HG03139 (cell line): ENCODE results near the gene CLEC20A.

Experiments
- ATAC-seq: cut with Tn5 transposase; IDR thresholded peaks from one replicate; pipeline ENCODE4 v1.9.1; 2021; ENCODE audit not compliant: unreplicated experiment

CLEC20A gene

DNA sequence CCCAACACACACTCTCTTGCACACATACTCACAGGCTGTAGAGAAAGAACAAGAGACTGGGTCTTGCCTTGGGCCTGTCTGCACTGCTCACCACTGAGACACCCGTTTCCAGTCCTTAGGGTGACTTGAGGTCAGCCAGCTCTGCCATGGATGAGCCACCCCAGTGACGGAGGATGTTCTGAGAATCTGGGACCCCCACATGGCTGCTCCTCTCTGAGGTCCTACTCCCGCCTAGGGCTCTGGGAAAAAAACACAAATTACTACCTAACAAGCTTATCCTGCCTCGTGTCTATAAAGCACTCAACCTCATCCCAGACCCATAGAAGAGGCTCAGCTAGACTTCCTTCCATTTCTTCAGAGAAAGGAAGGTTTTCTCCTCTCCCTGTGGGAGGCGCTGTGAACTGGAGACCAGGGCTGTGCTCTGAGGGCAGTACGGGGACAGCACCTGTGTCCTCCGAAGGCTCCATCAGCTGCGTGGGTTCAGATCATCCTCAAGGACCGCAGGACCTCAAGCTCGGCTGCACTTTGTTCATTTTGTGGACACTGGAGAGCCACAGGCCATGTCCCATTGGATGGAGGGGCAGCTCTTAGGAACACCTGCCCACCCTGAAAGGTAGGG, 4.3 kb upstream of the CLEC20A start:
- no peak for ATAC-seq

DNA sequence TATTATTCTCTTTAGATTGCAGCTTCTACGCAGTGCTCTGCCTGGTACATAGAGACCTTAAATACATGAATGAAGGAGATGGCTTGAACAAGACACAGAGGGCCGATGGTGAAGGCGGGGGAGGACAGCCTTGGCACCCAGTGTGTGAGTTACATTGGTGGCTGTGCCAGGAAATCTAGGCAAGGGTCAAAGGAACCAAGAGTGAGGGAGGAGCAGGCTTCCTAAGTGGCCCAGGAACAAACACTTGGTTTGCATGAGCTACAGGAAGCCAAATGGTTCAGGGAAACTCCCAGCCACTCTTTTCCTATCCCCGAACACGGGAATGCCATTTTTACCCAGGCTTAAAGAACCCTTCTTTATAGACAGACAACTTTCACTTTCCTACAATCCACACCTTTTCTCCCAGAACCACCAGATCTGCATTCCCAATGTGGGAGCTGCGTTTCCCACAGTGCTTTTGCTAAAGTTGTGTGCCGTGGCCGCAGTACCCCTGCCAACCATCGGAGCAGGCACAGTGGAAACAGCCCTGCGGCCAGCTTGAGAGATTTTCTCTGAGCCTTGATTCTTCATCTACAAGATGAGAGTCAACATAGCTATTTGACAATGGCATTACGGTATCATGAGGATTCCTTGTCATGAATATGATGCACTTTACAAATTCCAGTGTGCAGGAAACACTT, 3.5 kb upstream of the CLEC20A start:
- ATAC-seq = no peak

DNA sequence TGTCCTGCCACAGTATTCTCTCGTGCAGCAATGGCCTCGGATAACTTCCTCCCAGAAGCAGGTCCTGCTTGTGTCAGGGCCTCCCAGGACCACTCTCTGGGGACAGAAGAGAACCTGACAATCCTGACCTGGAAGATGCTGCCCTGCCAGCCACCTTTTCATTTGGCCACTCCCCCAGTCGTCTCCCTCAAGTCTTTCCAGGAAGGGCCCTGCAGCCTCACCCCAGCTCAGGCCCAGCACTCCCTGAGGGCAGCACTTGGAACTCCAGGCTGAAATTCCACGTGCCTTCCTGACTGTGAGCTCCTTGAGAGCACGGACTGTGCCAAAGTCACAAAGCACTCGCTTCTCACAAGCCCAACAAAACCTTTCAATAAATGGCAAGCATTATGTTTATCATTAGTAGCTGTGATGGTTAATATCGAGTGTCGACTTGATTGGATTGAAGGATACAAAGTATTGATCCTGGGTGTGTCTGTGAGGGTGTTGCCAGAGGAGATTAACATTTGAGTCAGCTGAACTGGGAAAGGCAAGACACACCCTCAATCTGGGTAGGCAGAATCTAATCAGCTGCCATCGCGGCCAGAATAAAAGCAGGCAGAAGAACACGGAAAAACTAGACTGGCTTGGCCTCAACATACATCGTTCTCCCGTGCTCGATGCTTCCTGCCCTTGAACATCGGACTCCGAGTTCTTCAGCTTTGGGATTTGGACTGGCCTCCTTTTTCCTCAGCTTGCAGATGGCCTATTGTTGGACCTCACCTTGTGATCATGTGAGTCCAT, 2.3 kb upstream of the CLEC20A start:
- no peak for ATAC-seq

DNA sequence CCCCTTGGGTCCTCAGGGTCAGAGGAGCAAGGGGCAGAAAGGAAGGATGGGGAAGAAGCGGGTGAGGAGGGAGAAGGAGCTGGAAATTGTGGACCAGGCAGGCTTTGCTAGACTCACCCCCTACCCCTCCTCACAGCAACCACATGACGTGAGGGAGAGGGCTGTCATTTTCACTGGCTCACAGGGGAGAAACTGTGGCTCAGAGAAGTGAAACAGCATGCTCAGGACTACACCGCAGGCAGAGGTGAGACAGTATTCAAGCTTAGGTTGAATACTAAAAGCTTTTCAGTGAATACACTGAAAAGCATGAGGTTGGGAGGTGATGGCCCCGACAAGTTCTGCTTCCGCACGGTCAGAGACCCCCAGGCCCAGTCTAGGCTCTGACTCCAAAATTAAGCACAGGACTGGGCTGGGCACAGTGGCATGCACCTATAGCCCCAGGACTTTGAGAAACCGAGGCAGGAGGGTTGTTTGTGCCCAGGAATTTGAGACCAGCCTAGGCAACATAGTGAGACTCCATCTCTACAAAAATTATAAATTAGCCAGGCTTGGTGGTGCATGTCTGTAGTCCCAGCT, 1.2 kb upstream of the CLEC20A start:
- no peak for ATAC-seq

DNA sequence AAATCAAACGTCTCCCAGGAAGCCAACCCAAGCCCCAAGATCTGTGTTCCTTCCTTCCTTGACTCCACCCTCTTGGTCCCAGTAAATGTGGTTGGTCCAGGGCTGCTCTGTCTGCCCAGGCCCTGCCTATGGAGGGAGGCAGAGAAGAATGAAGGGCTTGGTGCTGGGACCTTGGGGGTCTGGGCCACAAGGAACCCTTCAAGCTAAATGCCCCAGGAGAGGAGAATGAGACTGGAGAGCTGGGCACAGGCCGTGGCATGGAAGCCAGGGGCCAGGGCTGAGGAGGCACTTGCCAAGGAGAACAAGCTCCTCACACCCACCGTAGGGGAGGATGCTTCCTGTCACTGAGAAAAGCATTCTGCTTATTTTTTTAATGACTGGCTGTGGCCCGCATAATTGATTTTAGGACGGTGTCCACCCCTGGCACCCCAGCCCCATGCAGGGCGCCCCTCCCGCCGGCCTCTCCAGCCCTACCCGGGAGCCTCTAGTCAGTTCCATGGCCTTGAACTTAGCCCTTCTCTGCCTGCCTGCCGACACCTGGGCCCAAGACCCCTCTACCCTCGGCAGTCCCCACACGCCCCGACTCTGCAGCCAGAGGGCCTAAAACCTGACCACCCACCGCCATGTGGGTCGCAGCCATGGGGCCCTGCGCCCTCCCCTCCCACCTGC, 889 bp downstream of the CLEC20A start:
- no peak for ATAC-seq

DNA sequence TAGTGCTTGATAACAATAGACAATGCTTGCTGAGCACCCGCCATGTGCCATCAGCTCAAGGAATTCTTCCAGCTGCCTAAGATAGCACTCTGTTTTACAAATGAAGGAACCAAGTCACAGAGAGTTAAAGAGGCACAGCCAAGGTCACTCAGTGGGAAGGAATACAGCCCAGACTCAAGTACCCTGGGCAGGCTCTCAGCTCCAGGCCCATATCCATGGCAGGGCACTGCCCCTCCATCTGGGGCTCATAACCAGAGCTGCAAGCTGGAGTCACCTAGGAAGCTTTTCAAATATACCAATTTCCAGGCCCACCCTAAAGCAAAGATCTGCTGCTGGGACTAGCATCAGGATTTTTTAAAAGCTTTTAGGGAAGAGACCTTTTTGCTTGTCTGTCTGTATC, 1.6 kb downstream of the CLEC20A start:
- no peak for ATAC-seq

DNA sequence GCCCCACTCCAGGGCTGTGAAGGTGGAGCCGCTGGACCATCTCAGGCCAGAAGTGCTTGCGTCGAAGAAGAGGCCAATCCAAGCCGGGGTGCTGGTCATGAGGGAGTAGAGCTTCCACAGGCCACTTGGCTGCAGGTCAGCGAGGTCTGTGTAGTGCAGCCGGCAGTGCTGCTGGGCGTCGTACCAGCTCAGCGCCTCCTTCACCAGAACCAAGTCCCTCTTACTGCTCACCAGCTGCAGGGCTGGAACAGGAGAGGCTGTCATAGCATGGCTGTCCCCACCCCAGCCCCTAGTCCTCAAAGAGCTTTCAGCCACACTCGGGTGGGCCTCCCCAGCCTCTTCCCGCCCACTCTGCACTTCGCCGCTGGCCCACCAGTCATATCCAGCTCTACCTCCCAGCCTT, 2.2 kb downstream of the CLEC20A start:
- ATAC-seq = no peak

DNA sequence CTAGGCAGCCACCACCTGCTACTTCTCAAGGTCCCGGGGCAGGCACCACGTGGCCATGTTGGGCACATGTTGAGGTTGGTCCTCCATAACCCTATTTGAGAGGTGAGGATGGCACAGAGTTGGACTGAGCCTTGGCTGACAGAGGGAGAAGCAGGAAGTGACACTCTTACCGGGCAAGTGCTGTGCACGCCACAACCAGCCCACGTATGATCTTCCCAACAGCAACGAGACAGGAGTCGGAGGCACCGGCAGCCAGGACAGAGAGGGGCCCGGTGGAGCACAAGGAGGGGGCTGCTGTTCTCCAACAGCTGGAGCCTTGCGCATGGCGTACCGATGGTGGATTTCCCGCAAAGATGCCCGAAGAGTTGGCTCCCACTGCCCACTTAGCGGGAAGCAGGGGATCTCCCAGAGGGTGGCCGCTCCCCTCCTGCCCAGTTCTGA, 3.4 kb downstream of the CLEC20A start:
- ATAC-seq = no peak

DNA sequence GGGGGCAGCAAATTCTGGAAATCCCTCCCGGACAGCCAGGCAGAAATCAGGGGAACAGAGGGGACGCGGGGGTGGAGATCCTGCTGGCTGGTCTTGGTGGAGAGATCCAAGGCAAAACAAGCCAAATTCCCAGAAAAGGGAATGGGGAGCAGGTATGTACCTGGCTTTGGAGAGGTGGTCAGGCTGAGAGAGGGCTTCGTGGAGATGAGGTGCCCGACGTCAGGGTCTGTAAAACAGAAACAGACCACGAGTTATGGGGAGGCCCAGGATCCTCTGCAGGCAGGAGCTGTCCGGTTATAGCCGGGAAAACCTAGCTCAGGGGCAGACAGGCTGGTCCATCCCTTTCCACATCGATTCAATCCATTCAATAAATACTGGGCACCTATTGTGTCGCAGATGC, 4.4 kb downstream of the CLEC20A start:
- no peak for ATAC-seq

DNA sequence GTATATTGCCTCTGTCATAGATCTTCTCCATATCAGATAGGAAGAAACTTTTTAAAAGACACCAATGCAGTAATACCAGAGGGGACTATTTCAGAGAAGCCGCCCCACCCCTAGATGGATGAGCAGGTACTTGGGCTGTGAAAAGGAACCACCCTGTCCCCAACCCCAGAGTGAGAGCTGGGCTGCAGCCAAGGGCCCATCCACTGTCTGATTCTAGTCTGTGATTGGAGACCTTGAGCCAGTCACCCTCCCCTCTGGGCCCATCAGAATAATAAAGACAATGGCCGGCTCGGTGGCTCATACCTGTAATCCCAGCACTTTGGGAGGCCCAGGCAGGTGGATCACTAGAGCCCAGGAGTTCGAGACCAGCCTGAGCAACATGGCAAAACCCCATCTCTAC, 5.0 kb downstream of the CLEC20A start:
- no peak for ATAC-seq

DNA sequence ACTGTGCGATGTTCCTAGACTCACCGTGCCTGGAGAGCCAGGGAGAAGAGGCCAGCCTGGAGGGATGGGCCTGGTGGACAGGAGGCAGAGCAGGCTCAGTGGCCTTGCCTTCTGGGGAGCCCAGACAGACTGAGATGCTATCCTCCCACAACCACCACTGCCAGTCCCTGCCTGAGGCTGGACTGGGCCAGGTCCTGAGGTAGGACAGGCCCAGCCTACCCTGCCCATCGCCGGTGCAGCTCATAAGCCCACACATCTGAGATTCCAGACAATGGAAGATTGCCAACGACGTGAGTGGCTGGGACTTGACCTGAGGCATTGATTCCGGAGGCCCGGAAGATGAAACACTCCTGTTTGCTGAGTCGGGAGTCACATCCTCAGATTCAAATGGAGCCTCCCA, 5.8 kb downstream of the CLEC20A start:
- no peak for ATAC-seq

DNA sequence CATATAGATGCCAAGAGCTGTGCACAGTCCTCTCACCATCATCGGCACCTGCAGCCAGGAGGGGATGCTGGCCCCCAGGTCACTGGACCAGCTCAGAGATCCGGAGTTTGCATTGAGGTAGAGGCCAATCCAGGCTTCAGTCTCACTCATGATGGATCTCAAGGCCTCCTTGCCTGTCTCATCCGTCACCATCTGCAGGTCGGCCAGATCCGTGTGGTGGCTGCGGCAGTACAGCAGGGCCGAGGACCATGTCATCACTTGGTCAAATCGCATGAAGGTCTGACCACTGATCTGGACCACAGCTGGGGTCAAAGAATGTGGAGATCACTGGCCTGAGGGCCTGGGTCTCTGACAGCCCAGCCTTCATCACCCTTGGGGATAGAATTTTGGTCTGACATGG, 6.6 kb downstream of the CLEC20A start:
- ATAC-seq = no peak

DNA sequence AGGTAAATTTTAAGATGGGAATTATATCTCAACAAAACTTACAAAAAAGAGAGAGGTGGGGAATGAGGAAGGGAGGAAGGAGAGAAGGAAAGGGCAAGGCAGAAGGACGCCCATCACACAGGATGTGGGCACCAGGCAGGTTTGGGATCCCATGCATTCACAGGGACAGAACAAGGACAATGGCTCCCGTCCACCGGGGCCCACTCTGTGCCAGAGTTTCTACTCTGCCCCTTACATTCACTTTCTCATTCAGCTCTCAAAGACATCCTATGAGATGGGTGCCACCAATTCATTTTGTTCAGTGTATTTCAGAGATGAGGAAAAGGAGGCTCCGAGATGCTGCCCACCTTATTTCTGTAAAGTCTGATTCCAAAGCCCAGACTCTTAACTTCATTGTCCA, 7.4 kb downstream of the CLEC20A start:
- no peak for ATAC-seq

DNA sequence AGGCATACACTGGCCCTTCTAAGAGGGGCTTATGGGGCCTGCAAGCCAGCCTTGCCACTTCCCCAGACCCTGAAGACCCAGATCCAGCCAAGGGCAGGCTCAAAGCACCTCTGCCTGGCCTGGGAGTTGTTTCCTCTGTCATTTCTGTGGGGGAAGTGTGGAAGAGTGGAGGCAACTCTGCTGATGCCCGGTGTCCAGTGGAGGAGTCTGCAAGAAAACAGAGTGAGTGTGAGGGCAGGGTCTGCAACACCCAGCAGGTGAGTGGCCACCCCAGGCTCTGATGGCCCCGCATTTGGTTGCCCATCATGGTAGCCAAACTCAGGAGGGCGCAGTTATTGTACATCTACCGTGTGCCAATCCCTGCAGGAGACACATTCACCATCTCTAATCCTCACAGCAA, 8.4 kb downstream of the CLEC20A start:
- ATAC-seq = no peak

DNA sequence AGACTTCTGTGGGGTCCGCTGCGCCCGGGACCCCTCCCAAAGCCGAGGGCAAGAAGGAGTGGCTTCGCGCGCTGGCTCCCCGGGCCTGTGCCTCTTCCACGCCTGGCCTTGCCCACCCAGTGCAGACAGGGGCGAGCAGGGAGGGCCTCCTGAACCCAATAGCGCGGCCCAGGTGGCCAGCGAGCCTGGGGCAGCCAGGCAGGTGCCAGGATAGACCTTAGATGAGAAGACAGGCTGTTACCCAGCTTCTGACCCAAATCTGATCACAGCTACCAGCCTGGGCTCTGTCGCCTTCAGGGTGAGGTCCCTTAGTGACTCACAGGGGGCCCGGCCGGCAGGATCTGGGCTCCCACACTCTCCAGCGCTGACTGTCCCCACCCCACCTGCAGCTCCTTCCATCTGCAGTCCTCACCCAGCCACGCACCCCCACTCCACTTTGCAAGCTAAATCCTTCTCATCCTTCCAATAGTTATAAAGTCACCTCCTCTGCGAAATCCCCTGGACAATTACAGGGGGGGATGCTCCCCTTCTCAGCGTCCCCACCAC, 9.6 kb downstream of the CLEC20A start:
- no peak for ATAC-seq

DNA sequence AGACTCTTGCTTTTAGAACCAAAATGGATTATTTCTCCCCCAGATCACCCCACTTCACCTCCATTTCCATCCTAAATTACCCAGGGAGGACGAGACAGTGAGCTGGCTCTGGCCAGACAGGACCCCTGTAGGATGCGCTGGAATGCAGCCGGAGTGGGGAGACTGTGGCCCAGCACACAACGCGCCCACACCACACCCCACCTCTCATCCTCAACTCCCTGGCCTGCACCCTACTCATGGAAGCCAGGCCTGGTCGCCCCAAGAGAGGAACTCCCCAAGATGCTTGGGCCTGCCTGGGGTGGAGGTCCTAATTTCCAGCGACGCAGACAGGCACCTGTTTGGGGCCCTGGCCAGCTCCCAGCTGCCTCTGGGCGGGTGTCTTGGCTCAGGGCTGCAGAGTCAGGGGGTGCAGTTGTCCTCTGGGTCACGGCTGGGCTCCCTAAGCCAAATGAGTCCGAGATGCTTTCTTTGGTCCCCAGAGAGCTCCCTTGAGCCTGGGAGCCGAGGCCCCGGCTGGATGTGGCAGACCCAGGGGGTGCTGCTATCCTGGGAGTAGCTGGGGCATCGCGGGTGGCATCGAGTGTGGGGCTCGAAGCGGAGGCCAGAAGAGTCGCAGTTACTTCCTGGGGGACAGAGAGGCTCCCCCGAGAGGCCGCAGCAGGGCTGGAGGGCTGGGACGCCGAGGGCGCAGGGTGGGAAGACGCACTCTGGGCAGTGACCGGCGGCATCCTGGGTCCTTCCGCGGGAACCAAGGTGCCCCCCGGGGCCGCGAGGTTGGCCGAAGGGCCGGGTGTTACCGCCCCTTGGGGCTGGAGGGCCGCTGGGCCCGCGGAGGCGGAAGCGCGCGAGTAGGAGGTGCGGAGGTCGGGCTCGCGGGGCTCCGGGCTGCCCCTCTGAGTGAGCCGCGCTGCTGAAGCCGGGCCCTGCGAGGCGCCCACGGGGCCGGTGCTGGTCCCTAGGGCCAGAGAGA, 10.4 kb downstream of the CLEC20A start:
- no peak for ATAC-seq

DNA sequence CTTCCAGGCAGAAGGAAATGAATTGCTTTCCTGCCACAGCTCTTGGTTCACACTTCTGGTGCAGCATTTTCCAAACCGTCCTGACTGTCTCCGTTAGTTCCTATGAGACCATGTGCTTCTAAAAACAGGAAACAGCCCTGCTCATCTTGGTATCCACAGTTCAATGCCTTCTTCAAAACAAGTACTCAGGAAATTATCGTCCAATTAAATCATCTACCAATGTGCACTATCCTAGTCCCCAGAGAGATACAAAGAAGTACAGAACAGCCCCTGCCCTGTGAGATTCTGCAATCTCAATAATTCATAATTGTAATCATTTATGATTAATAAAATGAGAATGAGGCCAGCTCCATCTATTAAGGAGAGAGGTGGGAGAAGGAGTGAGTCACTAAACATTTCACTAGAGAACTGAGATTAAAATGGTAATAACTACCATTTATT, 11.2 kb downstream of the CLEC20A start:
- ATAC-seq = no peak

DNA sequence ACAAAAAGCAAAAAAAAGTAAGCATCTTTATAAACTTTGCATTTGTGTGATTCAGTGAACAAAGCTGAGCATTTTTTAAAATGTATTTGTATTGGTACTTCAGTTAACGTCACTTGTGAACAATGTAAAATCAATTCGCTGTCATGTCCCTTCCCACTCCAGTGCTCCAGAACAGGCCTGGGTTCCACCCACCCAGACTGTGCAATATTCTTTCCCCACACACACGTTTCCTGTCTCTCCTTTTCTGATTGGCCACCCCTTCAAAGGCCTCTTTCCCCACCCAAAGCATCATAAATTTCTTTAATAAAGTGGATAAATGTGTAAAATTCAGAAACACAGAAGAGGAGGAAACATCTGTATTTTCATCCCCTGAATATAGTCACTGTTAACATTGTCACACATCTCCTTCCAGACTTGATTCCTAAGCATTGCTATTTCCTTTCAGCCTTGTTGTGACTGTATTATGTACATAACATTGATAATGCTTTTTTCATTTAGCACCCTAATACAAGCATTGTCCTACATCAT, 12.0 kb downstream of the CLEC20A start:
- ATAC-seq = no peak

DNA sequence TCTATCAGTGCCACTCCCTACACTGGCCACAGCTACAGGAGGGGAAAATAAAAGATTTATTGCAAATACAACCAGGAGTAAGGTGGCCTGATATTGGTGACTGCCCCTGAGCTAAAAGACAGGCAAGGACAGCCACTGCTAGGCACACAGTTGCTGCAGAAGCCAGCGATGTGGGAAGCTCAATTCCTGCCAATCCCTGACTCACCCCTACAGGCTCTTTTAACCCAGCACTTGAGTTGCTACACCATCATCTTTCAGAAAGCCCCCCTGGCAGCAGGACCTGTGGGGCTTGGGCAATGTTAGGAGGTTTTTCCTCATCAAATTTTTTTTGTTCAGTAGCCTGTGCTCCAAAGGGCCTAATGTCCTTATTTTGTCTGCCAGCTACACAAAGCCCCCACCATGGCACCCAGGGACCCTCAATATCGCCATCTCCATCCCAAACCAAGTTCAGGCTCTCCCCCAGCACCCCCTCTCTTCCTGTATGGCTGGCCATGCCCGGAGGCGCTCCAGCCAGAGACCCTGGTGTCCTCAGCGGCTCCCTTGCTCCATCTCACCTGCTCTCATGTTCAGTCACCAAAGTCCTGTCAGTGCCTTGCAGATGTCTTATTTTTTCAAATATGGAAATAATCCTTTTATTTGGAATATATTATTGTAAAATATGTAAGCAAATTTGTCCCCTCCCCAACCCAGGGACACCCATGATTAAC, 13.4 kb downstream of the CLEC20A start:
- no peak for ATAC-seq
